HepG2 (cell line): ENCODE data around the gene DCTN3. TPM values are rescaled to one million over a fixed set of nuclear protein-coding genes. Genes with fewer than 3 reads are reported as not detected.

ENCODE experiments used
- ARID4A ChIP-seq: sonication (generic); formaldehyde crosslinking; IDR thresholded peaks from 2 replicates; pipeline ENCODE4 v1.5.0; 2020; ENCODE audit warnings: mild to moderate bottlenecking, missing genetic modification reagents, borderline replicate concordance
- NCOA1 ChIP-seq: sonication (generic); formaldehyde crosslinking; IDR thresholded peaks from 2 replicates; pipeline ENCODE4 v1.9.0; 2021; ENCODE audit warnings: missing genetic modification reagents
- TOPORS ChIP-seq: sonication (generic); formaldehyde crosslinking; IDR thresholded peaks from 2 replicates; pipeline ENCODE4 v1.8.0; 2023; ENCODE audit warnings: mild to moderate bottlenecking, missing genetic modification reagents
- WIZ ChIP-seq: sonication (generic); formaldehyde crosslinking; IDR thresholded peaks from 2 replicates; pipeline ENCODE4 v1.5.1; 2020; ENCODE audit warnings: mild to moderate bottlenecking, missing genetic modification reagents
- XBP1 ChIP-seq: sonication (generic); formaldehyde crosslinking; IDR thresholded peaks from 2 replicates; pipeline ENCODE4 v1.5.0; 2020; ENCODE audit warnings: missing genetic modification reagents
- ZNF605 ChIP-seq: sonication (generic); formaldehyde crosslinking; IDR thresholded peaks from 2 replicates; pipeline ENCODE4 v1.8.0; 2022; ENCODE audit warnings: mild to moderate bottlenecking, missing genetic modification reagents
- ZNF619 ChIP-seq: sonication (generic); formaldehyde crosslinking; IDR thresholded peaks from 2 replicates; pipeline ENCODE4 v1.4.0; 2020; ENCODE audit warnings: mild to moderate bottlenecking, missing genetic modification reagents
- ZNF660 ChIP-seq: sonication (generic); formaldehyde crosslinking; IDR thresholded peaks from 2 replicates; pipeline ENCODE4 v1.5.1; 2020; ENCODE audit warnings: mild to moderate bottlenecking, low read depth, missing genetic modification reagents, borderline replicate concordance
- polyA plus RNA-seq, 8 experiments: library from polyadenylated mRNA; depleted of rRNA in 3 of 8; stranded (reverse) in 7 of 8; unstranded in 1 of 8; fragments of >200 nt; fragmentation: Illumina TruSeq in 4 of 8; extraction: Trizol in 4 of 8; gene quantifications; 2 replicates each; pipeline versions ENCODE4 v1.2.1 to v1.2.3, GENCODE V29; 2011 to 2016; ENCODE audit warnings: low read depth in 4 of 8, missing spikeins in 1 of 8, mixed read lengths in 1 of 8; ENCODE audit not compliant: insufficient read depth in 1 of 8
- total RNA-seq, 5 experiments: library from RNA; depleted of rRNA; stranded (reverse); fragments of >200 nt; fragmentation: Illumina TruSeq; extraction: Trizol; gene quantifications; 2 replicates each; pipeline ENCODE4 v1.2.3, GENCODE V29; 2016; ENCODE audit warnings: low read depth in 1 of 5
- TF ChIP-seq, protein P1 (sequence below): IDR thresholded peaks from 2 replicates; pipeline ENCODE4 v1.6.1; 2012; ENCODE audit warnings: low read length, improper control_type of control experiment
- TF ChIP-seq, protein P2 (sequence below): sonication (generic); formaldehyde crosslinking; IDR thresholded peaks from 2 replicates; pipeline ENCODE4 v1.4.0; 2020; ENCODE audit warnings: mild to moderate bottlenecking, missing genetic modification reagents
- TF ChIP-seq, protein P3 (sequence below): sonication (generic); formaldehyde crosslinking; IDR thresholded peaks from 2 replicates; pipeline ENCODE4 v1.5.0; 2020; ENCODE audit warnings: missing genetic modification reagents
- TF ChIP-seq, protein P4 (sequence below): sonication (generic); formaldehyde crosslinking; IDR thresholded peaks from 2 replicates; pipeline ENCODE4 v1.5.0; 2020; ENCODE audit warnings: missing genetic modification reagents

The DCTN3 gene
- total and polyA plus RNA-seq, 2 of the 13 experiments (the other 11 are each of a cell fraction or from before 2014, with no cell fraction given), result 27.4 to 34.5 TPM

- TF ChIP-seq, protein P1, sequence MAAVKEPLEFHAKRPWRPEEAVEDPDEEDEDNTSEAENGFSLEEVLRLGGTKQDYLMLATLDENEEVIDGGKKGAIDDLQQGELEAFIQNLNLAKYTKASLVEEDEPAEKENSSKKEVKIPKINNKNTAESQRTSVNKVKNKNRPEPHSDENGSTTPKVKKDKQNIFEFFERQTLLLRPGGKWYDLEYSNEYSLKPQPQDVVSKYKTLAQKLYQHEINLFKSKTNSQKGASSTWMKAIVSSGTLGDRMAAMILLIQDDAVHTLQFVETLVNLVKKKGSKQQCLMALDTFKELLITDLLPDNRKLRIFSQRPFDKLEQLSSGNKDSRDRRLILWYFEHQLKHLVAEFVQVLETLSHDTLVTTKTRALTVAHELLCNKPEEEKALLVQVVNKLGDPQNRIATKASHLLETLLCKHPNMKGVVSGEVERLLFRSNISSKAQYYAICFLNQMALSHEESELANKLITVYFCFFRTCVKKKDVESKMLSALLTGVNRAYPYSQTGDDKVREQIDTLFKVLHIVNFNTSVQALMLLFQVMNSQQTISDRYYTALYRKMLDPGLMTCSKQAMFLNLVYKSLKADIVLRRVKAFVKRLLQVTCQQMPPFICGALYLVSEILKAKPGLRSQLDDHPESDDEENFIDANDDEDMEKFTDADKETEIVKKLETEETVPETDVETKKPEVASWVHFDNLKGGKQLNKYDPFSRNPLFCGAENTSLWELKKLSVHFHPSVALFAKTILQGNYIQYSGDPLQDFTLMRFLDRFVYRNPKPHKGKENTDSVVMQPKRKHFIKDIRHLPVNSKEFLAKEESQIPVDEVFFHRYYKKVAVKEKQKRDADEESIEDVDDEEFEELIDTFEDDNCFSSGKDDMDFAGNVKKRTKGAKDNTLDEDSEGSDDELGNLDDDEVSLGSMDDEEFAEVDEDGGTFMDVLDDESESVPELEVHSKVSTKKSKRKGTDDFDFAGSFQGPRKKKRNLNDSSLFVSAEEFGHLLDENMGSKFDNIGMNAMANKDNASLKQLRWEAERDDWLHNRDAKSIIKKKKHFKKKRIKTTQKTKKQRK, result no peak
- no peak for TF ChIP-seq XBP1
- no peak for TF ChIP-seq NCOA1 (CRISPR knock-in tag)
- TF ChIP-seq ARID4A, result no peak
- no peak; the same call in 1 of the 2 replicates for TF ChIP-seq WIZ (CRISPR knock-in tag)
- TF ChIP-seq ZNF619, result no peak
- TF ChIP-seq, protein P2, sequence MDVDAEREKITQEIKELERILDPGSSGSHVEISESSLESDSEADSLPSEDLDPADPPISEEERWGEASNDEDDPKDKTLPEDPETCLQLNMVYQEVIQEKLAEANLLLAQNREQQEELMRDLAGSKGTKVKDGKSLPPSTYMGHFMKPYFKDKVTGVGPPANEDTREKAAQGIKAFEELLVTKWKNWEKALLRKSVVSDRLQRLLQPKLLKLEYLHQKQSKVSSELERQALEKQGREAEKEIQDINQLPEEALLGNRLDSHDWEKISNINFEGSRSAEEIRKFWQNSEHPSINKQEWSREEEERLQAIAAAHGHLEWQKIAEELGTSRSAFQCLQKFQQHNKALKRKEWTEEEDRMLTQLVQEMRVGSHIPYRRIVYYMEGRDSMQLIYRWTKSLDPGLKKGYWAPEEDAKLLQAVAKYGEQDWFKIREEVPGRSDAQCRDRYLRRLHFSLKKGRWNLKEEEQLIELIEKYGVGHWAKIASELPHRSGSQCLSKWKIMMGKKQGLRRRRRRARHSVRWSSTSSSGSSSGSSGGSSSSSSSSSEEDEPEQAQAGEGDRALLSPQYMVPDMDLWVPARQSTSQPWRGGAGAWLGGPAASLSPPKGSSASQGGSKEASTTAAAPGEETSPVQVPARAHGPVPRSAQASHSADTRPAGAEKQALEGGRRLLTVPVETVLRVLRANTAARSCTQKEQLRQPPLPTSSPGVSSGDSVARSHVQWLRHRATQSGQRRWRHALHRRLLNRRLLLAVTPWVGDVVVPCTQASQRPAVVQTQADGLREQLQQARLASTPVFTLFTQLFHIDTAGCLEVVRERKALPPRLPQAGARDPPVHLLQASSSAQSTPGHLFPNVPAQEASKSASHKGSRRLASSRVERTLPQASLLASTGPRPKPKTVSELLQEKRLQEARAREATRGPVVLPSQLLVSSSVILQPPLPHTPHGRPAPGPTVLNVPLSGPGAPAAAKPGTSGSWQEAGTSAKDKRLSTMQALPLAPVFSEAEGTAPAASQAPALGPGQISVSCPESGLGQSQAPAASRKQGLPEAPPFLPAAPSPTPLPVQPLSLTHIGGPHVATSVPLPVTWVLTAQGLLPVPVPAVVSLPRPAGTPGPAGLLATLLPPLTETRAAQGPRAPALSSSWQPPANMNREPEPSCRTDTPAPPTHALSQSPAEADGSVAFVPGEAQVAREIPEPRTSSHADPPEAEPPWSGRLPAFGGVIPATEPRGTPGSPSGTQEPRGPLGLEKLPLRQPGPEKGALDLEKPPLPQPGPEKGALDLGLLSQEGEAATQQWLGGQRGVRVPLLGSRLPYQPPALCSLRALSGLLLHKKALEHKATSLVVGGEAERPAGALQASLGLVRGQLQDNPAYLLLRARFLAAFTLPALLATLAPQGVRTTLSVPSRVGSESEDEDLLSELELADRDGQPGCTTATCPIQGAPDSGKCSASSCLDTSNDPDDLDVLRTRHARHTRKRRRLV, result 0 out of 2 replicates have a peak, but pooled peaks have one; percentile 32
- TF ChIP-seq ZNF605 (CRISPR knock-in tag), result no peak
- TF ChIP-seq, protein P3, sequence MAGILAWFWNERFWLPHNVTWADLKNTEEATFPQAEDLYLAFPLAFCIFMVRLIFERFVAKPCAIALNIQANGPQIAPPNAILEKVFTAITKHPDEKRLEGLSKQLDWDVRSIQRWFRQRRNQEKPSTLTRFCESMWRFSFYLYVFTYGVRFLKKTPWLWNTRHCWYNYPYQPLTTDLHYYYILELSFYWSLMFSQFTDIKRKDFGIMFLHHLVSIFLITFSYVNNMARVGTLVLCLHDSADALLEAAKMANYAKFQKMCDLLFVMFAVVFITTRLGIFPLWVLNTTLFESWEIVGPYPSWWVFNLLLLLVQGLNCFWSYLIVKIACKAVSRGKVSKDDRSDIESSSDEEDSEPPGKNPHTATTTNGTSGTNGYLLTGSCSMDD, result 0 out of 2 replicates have a peak, but pooled peaks have one; percentile 41
- TF ChIP-seq ZNF660 (CRISPR knock-in tag), result peak; percentile 71; the same call in 1 of the 2 replicates
- TF ChIP-seq, protein P4, sequence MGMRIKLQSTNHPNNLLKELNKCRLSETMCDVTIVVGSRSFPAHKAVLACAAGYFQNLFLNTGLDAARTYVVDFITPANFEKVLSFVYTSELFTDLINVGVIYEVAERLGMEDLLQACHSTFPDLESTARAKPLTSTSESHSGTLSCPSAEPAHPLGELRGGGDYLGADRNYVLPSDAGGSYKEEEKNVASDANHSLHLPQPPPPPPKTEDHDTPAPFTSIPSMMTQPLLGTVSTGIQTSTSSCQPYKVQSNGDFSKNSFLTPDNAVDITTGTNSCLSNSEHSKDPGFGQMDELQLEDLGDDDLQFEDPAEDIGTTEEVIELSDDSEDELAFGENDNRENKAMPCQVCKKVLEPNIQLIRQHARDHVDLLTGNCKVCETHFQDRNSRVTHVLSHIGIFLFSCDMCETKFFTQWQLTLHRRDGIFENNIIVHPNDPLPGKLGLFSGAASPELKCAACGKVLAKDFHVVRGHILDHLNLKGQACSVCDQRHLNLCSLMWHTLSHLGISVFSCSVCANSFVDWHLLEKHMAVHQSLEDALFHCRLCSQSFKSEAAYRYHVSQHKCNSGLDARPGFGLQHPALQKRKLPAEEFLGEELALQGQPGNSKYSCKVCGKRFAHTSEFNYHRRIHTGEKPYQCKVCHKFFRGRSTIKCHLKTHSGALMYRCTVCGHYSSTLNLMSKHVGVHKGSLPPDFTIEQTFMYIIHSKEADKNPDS (CRISPR knock-in tag), result no peak
- TF ChIP-seq TOPORS (CRISPR knock-in tag), result no peak
Observed at GRCh38 chr9:34636791-34637355, 16.6 kb upstream of the DCTN3 start (continued).
